Adrenal gland (tissue), 5 donors: ENCODE data around the gene SNX9.

Experiments used
- CTCF ChIP-seq, 6 experiments: fragments of 450-650 bp in 4 of 6; fragments of 200-600 bp in 2 of 6; sonication (generic) in 1 of 6; IDR thresholded peaks; 1 replicate in 5 of 6; 2 replicates in 1 of 6; pipeline versions ENCODE4 v1.5.1 to v1.8.0; 2016 to 2021; ENCODE audit warnings: antibody characterized with exemption in 6 of 6, mild to moderate bottlenecking in 2 of 6, moderate library complexity in 1 of 6
- POLR2A ChIP-seq, 2 donors: fragments of 450-650 bp; IDR thresholded peaks; one replicate each; pipeline ENCODE4 v1.6.1; 2017; ENCODE audit warnings: antibody characterized with exemption in 2 of 2, mild to moderate bottlenecking in 2 of 2, moderate library complexity in 1 of 2
- donor health status: DM: no; HTN: no; CAD: no.

GRCh38 chr6:157946865-157947532 is 124.0 kb downstream of the SNX9 start:
- no peak for TF ChIP-seq POLR2A (IDR thresholded peaks at IDR 0.05)
- TF ChIP-seq CTCF (IDR thresholded peaks at IDR 0.05) = peak in 5 of 6 experiments; percentile 24 to 55 (median 50)
